ENCODE data around the gene NAV2.

Gene NAV2

GRCh38 chr11:20047769-20048154 lies 335.1 kb downstream of the NAV2 start:
- no peak for DNase-seq (ENCODE audit: low read depth)

GRCh38 chr11:20048246-20048645 lies 335.6 kb downstream of the NAV2 start:
- DNase-seq (ENCODE audit: low read depth), result peak; percentile 59

More at GRCh38 chr11:20047769-20048154, 335.1 kb downstream of the NAV2 start:
- TF ChIP-seq CTCF (conservative IDR thresholded peaks at IDR 0.05; ENCODE audit: control insufficient read depth, insufficient read depth, low read depth, low read length), result no peak
- no peak overlapping the region for H3K4me3 ChIP-seq (ENCODE audit: control insufficient read depth, low read depth, low read length)

GRCh38 chr11:20048707-20049106 lies 336.1 kb downstream of the NAV2 start:
- DNase-seq (ENCODE audit: low read depth), result no peak
- H3K4me3 ChIP-seq (ENCODE audit: control insufficient read depth, low read depth, low read length), result no peak overlapping the region
- TF ChIP-seq CTCF (conservative IDR thresholded peaks at IDR 0.05; ENCODE audit: control insufficient read depth, insufficient read depth, low read depth, low read length), result no peak

More at GRCh38 chr11:20048246-20048645, 335.6 kb downstream of the NAV2 start:
- no peak overlapping the region for H3K4me3 ChIP-seq (ENCODE audit: control insufficient read depth, low read depth, low read length)
- no peak for TF ChIP-seq CTCF (conservative IDR thresholded peaks at IDR 0.05; ENCODE audit: control insufficient read depth, insufficient read depth, low read depth, low read length)

GRCh38 chr11:20049231-20049630 lies 336.6 kb downstream of the NAV2 start:
- no peak for DNase-seq (ENCODE audit: low read depth)
- H3K4me3 ChIP-seq (ENCODE audit: control insufficient read depth, low read depth, low read length), result no peak overlapping the region
- TF ChIP-seq CTCF (conservative IDR thresholded peaks at IDR 0.05; ENCODE audit: control insufficient read depth, insufficient read depth, low read depth, low read length), result no peak

GRCh38 chr11:20050048-20050447 lies 337.4 kb downstream of the NAV2 start:
- TF ChIP-seq CTCF (conservative IDR thresholded peaks at IDR 0.05; ENCODE audit: control insufficient read depth, insufficient read depth, low read depth, low read length), result no peak
- no peak overlapping the region for H3K4me3 ChIP-seq (ENCODE audit: control insufficient read depth, low read depth, low read length)
- DNase-seq (ENCODE audit: low read depth), result no peak

- DNase-seq (ENCODE audit: low read depth), result no peak
- TF ChIP-seq CTCF (conservative IDR thresholded peaks at IDR 0.05; ENCODE audit: control insufficient read depth, insufficient read depth, low read depth, low read length), result no peak
- no peak overlapping the region for H3K4me3 ChIP-seq (ENCODE audit: control insufficient read depth, low read depth, low read length)
Observed at GRCh38 chr11:20050551-20051333, 338.1 kb downstream of the NAV2 start.
